ENCODE results near the gene TBC1D14. TPM values are rescaled to one million over a fixed set of nuclear protein-coding genes. Genes with fewer than 3 reads are reported as not detected.

TBC1D14 gene
- total and polyA plus RNA-seq, 9 of the 15 experiments (the other 6 are each of a cell fraction or from before 2014, with no cell fraction given) = 2.1 to 59.6 (median 44.8) TPM

GRCh38 chr4:6916587-6917460, 7.2 kb downstream of the TBC1D14 start (continued):
- TF ChIP-seq, protein P1, sequence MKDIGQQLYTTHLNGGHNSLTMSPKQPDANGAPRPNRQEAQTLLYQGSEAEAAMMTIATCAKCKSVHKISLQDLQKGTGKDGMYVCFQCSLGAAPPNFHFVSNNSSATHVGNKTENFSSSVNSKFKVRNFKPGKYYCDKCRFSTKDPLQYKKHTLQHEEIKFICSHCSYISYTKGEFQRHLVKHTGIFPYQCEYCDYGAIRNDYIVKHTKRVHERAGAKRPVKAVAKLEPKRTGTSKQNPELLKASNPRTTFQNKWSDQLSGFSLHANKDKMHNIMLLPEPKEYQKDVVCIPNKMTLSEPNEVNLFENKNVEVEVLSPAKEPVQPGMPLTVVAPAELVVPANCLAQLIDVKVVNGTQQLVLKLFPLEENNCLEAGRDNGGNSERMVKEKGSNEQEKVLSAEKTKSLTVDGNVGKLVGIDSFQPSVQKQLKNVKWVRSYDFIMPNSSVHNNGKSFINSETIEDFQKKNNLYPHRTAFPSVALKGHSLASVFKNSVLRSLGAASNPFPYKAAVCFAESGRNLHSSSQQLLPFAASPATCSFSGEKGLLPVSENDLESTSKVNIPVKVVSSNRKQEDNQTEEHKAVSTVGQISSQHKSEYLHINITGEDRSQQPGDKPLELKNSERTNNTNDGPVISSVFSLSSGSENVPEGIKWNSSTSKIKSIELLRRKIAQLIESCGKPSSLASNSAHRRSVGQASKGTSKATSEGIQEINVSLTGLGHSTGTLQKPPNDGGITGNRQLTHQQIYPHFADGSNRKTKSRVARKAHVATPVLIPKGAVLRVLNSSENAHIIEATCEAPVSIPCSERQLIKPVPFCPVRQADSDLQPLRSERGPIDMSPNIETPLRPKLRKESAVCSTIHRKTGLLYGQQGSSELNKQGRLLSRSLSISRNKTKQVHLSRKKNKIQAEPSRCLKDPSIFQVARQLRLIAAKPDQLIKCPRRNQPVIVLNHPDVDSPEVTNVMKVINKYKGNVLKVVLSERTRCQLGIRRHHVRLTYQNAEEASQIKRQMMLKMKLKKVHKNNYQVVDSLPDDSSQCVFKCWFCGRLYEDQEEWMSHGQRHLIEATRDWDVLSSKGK (CRISPR knock-in tag; IDR thresholded peaks at IDR 0.05) = no peak
- TF ChIP-seq EHMT2 (IDR thresholded peaks at IDR 0.05) (peak; percentile 90), NFIC (IDR thresholded peaks at IDR 0.05) (peak; percentile 82), FOSL1 (tag; conservative IDR thresholded peaks at IDR 0.05) (peak; percentile 99), KLF16 (IDR thresholded peaks at IDR 0.05) (peak; percentile 83), ZNF224 (CRISPR knock-in tag; IDR thresholded peaks at IDR 0.05) (no peak), CBX5 (IDR thresholded peaks at IDR 0.05; ENCODE audit: borderline replicate concordance, low read depth) (no peak), POLR2AphosphoS5 (IDR thresholded peaks at IDR 0.05; ENCODE audit: control insufficient read depth, insufficient read depth, low read depth, low read length) (peak; percentile 75), SMARCB1 (IDR thresholded peaks at IDR 0.05; ENCODE audit: insufficient read length, low read depth) (peak; percentile 33), ETV5 (CRISPR knock-in tag; IDR thresholded peaks at IDR 0.05; ENCODE audit: low read depth) (peak; percentile 98), ZNF586 (CRISPR knock-in tag; conservative IDR thresholded peaks at IDR 0.05) (no peak), EP300 (IDR thresholded peaks at IDR 0.05; ENCODE audit: low read length) (peak; percentile 96), ZNF589 (CRISPR knock-in tag; IDR thresholded peaks at IDR 0.05; ENCODE audit: low read depth) (peak; percentile 80; the same call in 1 of the 2 replicates), COPS2 (conservative IDR thresholded peaks at IDR 0.05) (no peak), NFE2L1 (tag; IDR thresholded peaks at IDR 0.05; ENCODE audit: borderline replicate concordance, low read depth) (peak; percentile 49; the same call in 1 of the 2 replicates), LARP7 (IDR thresholded peaks at IDR 0.05) (no peak), NFATC3 (IDR thresholded peaks at IDR 0.05) (peak; percentile 90), SAP30 (IDR thresholded peaks at IDR 0.05; ENCODE audit: borderline replicate concordance, insufficient read depth, low read depth, low read length, poor library complexity, severe bottlenecking) (no peak)
- TF ChIP-seq, protein P2, sequence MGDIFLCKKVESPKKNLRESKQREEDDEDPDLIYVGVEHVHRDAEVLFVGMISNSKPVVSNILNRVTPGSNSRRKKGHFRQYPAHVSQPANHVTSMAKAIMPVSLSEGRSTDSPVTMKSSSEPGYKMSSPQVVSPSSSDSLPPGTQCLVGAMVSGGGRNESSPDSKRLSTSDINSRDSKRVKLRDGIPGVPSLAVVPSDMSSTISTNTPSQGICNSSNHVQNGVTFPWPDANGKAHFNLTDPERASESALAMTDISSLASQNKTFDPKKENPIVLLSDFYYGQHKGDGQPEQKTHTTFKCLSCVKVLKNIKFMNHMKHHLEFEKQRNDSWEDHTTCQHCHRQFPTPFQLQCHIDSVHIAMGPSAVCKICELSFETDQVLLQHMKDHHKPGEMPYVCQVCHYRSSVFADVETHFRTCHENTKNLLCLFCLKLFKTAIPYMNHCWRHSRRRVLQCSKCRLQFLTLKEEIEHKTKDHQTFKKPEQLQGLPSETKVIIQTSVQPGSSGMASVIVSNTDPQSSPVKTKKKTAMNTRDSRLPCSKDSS (IDR thresholded peaks at IDR 0.05; ENCODE audit: low read depth, partially characterized antibody) = no peak
- TF ChIP-seq, protein P3, sequence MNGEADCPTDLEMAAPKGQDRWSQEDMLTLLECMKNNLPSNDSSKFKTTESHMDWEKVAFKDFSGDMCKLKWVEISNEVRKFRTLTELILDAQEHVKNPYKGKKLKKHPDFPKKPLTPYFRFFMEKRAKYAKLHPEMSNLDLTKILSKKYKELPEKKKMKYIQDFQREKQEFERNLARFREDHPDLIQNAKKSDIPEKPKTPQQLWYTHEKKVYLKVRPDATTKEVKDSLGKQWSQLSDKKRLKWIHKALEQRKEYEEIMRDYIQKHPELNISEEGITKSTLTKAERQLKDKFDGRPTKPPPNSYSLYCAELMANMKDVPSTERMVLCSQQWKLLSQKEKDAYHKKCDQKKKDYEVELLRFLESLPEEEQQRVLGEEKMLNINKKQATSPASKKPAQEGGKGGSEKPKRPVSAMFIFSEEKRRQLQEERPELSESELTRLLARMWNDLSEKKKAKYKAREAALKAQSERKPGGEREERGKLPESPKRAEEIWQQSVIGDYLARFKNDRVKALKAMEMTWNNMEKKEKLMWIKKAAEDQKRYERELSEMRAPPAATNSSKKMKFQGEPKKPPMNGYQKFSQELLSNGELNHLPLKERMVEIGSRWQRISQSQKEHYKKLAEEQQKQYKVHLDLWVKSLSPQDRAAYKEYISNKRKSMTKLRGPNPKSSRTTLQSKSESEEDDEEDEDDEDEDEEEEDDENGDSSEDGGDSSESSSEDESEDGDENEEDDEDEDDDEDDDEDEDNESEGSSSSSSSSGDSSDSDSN (IDR thresholded peaks at IDR 0.05; ENCODE audit: borderline replicate concordance in 1 of 2, low read depth in 2 of 2, low read length in 2 of 2) = no peak

All from K562 (cell line).